Measurements from ENCODE around the gene COG5. TPM values are rescaled to one million over a fixed set of nuclear protein-coding genes. Genes with fewer than 3 reads are reported as not detected.

The COG5 gene
- total RNA-seq, 1 experiment from 2014 or later, result 32.2 TPM

DNA sequence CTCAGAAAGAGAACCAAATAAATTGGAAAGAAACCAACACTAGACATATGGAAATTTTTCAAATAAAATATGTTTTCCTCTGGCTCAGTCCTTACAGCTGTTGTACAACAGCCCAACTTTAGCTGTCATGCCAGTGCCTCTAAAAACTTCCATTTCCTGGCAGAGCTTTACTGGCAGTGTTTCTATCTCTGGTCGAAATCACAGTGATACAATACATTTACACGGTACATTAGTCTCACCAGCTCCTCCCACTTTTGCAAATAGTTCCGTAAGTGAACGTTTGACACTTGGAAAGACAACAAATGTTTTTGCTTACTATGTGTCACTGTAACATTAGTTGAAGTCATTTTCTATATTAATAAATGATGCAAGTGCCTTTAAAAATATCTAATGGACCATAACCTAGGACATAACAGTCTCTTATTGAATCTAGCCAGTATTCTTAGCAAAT is 46.1 kb upstream of the COG5 start:
- ChIA-PET POLR2A (ENCODE audit: low non-redundant PET) (no interaction called here), CTCF (no interaction called here)
- intact Hi-C loops (cut with micrococcal nuclease; ENCODE audit: unreplicated experiment), result no loop called here

DNA sequence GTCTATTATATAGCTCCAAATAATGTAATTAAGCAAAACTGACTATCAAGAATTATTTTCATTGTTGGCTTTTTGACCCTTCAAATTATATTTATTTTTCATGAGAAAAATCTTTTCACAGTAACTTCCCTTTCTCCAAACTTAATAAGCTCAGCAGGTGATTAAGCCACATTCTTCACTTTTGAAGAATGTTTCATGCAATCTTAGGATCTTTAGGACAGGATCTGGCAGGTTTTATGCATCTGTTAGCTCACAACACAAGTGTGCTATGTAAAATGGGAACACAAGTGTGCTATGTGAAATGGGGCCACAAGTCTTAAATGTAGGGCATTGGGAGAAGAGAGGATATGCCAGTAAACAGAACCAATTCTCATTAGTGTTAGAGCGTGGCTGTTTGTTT is 42.6 kb upstream of the COG5 start:
- Histone ChIP-seq H3K36me3 (ENCODE audit: insufficient read depth, low read length, poor library complexity, severe bottlenecking) (no peaks in the 10 kb centered on the region), H3K4me1 (ENCODE audit: insufficient read depth, low read length, poor library complexity, severe bottlenecking) (peaks cover 12% of the 10 kb centered on the region), H3K9me3 (ENCODE audit: low read depth, low read length, poor library complexity, severe bottlenecking) (no peaks in the 10 kb centered on the region), H3K27me3 (replicated peaks; ENCODE audit: insufficient read depth, low read depth, low read length, poor library complexity) (no peaks in the 10 kb centered on the region), H3K4me3 (ENCODE audit: low read depth, low read length, poor library complexity, severe bottlenecking) (no peak overlapping the region), H3K27ac (ENCODE audit: low read depth, low read length, poor library complexity, severe bottlenecking) (no peak overlapping the region)
- DNase-seq (ENCODE audit: low spot score), result no peak
- BruUV-seq (replicated peaks), result no TSS peak
- CTCF ChIA-PET, result no interaction called here
- no peak for TF ChIP-seq EZH2 (IDR thresholded peaks at IDR 0.05; ENCODE audit: borderline replicate concordance, low read depth, low read length, poor library complexity, severe bottlenecking)
- TF ChIP-seq CTCF (conservative IDR thresholded peaks at IDR 0.05; ENCODE audit: low read depth, low read length), result no peak
- POLR2A ChIA-PET (ENCODE audit: low non-redundant PET), result interaction anchor here (0.7 kb wide), 1 partner anchor 35 kb away, joined by 4 read pairs; no protein-coding TSS in a partner anchor
- intact Hi-C loops (cut with micrococcal nuclease; ENCODE audit: unreplicated experiment), result no loop called here

More for the DNA sequence above, 46.1 kb upstream of the COG5 start:
- Histone ChIP-seq H3K36me3 (ENCODE audit: insufficient read depth, low read length, poor library complexity, severe bottlenecking) (no peaks in the 10 kb centered on the region), H3K9me3 (ENCODE audit: low read depth, low read length, poor library complexity, severe bottlenecking) (no peaks in the 10 kb centered on the region), H3K27ac (ENCODE audit: low read depth, low read length, poor library complexity, severe bottlenecking) (peak overlapping the region; percentile 11), H3K4me3 (ENCODE audit: low read depth, low read length, poor library complexity, severe bottlenecking) (no peak overlapping the region), H3K27me3 (replicated peaks; ENCODE audit: insufficient read depth, low read depth, low read length, poor library complexity) (no peaks in the 10 kb centered on the region), H3K4me1 (ENCODE audit: insufficient read depth, low read length, poor library complexity, severe bottlenecking) (peaks cover 12% of the 10 kb centered on the region)
- no TSS peak for BruUV-seq (replicated peaks)
- peak; percentile 37 for DNase-seq (ENCODE audit: low spot score)
- TF ChIP-seq EZH2 (IDR thresholded peaks at IDR 0.05; ENCODE audit: borderline replicate concordance, low read depth, low read length, poor library complexity, severe bottlenecking) (no peak), CTCF (conservative IDR thresholded peaks at IDR 0.05; ENCODE audit: low read depth, low read length) (no peak)

- ChIA-PET CTCF (no interaction called here), POLR2A (ENCODE audit: low non-redundant PET) (no interaction called here)
- Histone ChIP-seq H3K27me3 (replicated peaks; ENCODE audit: insufficient read depth, low read depth, low read length, poor library complexity) (no peaks in the 10 kb centered on the region), H3K27ac (ENCODE audit: low read depth, low read length, poor library complexity, severe bottlenecking) (no peak overlapping the region), H3K4me1 (ENCODE audit: insufficient read depth, low read length, poor library complexity, severe bottlenecking) (peaks cover 8% of the 10 kb centered on the region), H3K36me3 (ENCODE audit: insufficient read depth, low read length, poor library complexity, severe bottlenecking) (no peaks in the 10 kb centered on the region), H3K9me3 (ENCODE audit: low read depth, low read length, poor library complexity, severe bottlenecking) (no peaks in the 10 kb centered on the region), H3K4me3 (ENCODE audit: low read depth, low read length, poor library complexity, severe bottlenecking) (no peak overlapping the region)
- no TSS peak for BruUV-seq (replicated peaks)
- DNase-seq (ENCODE audit: low spot score), result no peak
- TF ChIP-seq EZH2 (IDR thresholded peaks at IDR 0.05; ENCODE audit: borderline replicate concordance, low read depth, low read length, poor library complexity, severe bottlenecking) (no peak), CTCF (conservative IDR thresholded peaks at IDR 0.05; ENCODE audit: low read depth, low read length) (no peak)
- intact Hi-C loops (cut with micrococcal nuclease; ENCODE audit: unreplicated experiment), result no loop called here
Measured at GRCh38 chr7:107605218-107605815, 41.6 kb upstream of the COG5 start.
